ENCODE measurements around the gene SEC24D. TPM values are rescaled to one million over a fixed set of nuclear protein-coding genes. Genes with fewer than 3 reads are reported as not detected.

The SEC24D gene
- polyA plus RNA-seq, 4 donors, result 28.1 to 57.9 (median 46.5) TPM

- Histone ChIP-seq H3K27ac (ENCODE audit: low read depth in 1 of 3, low read length in 2 of 3) (no peak overlapping the region), H3K9me3 (ENCODE audit: control insufficient read depth in 2 of 2, insufficient read depth in 1 of 2, low read depth in 1 of 2, low read length in 1 of 2) (peaks cover 0 to 11% of the 10 kb centered on the region in 2 donors), H3K36me3 (ENCODE audit: control insufficient read depth in 3 of 3, insufficient read depth in 2 of 3, low read depth in 1 of 3, low read length in 3 of 3) (no peaks in the 10 kb centered on the region), H3K27me3 (ENCODE audit: control insufficient read depth in 3 of 3, insufficient read depth in 3 of 3, low read length in 3 of 3) (peaks cover 0 to 3% (median 0%) of the 10 kb centered on the region in 3 donors), H3K4me3 (ENCODE audit: low read depth in 1 of 3, low read length in 3 of 3) (no peak overlapping the region), H3K4me1 (ENCODE audit: control insufficient read depth in 3 of 3, insufficient read depth in 2 of 3, low read depth in 1 of 3, low read length in 2 of 3) (no peaks in the 10 kb centered on the region)
- WGBS, 3 donors, result 91 to 93% (median 92%) methylated on average over 6 of the region's 6 CpGs
- FAIRE-seq, result no peak
- DNase-seq, result no peak
These were observed 41.9 kb upstream of the SEC24D start for GRCh38 chr4:118877797-118878196.

- WGBS, 3 donors, result 87 to 91% (median 88%) methylated on average over 4 of the region's 4 CpGs
These were observed 36.3 kb upstream of the SEC24D start for GRCh38 chr4:118872181-118872580.

DNA sequence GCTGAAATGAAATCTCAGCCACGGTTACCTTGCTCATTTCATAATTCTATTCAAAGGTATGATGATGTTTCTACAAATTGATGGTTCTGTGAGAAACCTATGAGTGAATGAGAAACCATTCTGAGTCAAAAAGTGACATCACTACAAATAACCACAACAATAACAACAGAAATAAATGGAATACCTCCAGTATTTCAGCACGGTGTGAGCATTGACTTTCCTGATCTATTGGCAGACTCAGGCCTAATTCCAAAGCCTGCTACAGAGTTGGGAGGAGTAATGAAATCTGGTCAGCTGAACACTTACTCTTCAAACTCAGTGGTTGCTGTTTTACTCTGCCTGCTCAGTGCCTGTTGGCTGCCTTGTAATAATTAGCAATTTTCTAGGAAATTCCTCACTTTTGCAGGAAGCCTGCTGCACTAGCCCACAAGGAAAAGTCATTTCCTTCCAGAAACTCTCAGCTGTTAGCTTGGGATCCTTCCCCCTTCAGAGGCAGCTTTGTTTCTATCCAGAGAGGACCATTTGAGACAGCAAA lies 33.9 kb upstream of the SEC24D start:
- no peaks in the 10 kb centered on the region for H3K27me3 ChIP-seq (ENCODE audit: control insufficient read depth in 3 of 3, insufficient read depth in 3 of 3, low read length in 3 of 3)
- FAIRE-seq (no peak), DNase-seq (no peak)
- H3K27ac ChIP-seq (ENCODE audit: low read depth in 1 of 3, low read length in 2 of 3), result no peak overlapping the region
- no peaks in the 10 kb centered on the region for H3K36me3 ChIP-seq (ENCODE audit: control insufficient read depth in 3 of 3, insufficient read depth in 2 of 3, low read depth in 1 of 3, low read length in 3 of 3)
- H3K9me3 ChIP-seq (ENCODE audit: control insufficient read depth in 2 of 2, insufficient read depth in 1 of 2, low read depth in 1 of 2, low read length in 1 of 2), result no peaks in the 10 kb centered on the region
- H3K4me1 ChIP-seq (ENCODE audit: control insufficient read depth in 3 of 3, insufficient read depth in 2 of 3, low read depth in 1 of 3, low read length in 2 of 3), result no peaks in the 10 kb centered on the region
- 58 to 68% (median 64%) methylated on average over 2 of the region's 2 CpGs for WGBS, 3 donors
- no peak overlapping the region for H3K4me3 ChIP-seq (ENCODE audit: low read depth in 1 of 3, low read length in 3 of 3)

More at GRCh38 chr4:118872181-118872580, 36.3 kb upstream of the SEC24D start:
- no peaks in the 10 kb centered on the region for H3K4me1 ChIP-seq (ENCODE audit: control insufficient read depth in 3 of 3, insufficient read depth in 2 of 3, low read depth in 1 of 3, low read length in 2 of 3)
- no peak overlapping the region for H3K4me3 ChIP-seq (ENCODE audit: low read depth in 1 of 3, low read length in 3 of 3)
- no peaks in the 10 kb centered on the region for H3K36me3 ChIP-seq (ENCODE audit: control insufficient read depth in 3 of 3, insufficient read depth in 2 of 3, low read depth in 1 of 3, low read length in 3 of 3)
- no peak overlapping the region for H3K27ac ChIP-seq (ENCODE audit: low read depth in 1 of 3, low read length in 2 of 3)
- DNase-seq (no peak), FAIRE-seq (no peak)
- no peaks in the 10 kb centered on the region for H3K27me3 ChIP-seq (ENCODE audit: control insufficient read depth in 3 of 3, insufficient read depth in 3 of 3, low read length in 3 of 3)
- no peaks in the 10 kb centered on the region for H3K9me3 ChIP-seq (ENCODE audit: control insufficient read depth in 2 of 2, insufficient read depth in 1 of 2, low read depth in 1 of 2, low read length in 1 of 2)

- 82 to 93% (median 92%) methylated on average over 3 of the region's 3 CpGs for WGBS, 3 donors
- DNase-seq (no peak), FAIRE-seq (no peak)
- Histone ChIP-seq H3K4me1 (ENCODE audit: control insufficient read depth in 3 of 3, insufficient read depth in 2 of 3, low read depth in 1 of 3, low read length in 2 of 3) (no peaks in the 10 kb centered on the region), H3K4me3 (ENCODE audit: low read depth in 1 of 3, low read length in 3 of 3) (no peak overlapping the region), H3K27ac (ENCODE audit: low read depth in 1 of 3, low read length in 2 of 3) (no peak overlapping the region), H3K27me3 (ENCODE audit: control insufficient read depth in 3 of 3, insufficient read depth in 3 of 3, low read length in 3 of 3) (no peaks in the 10 kb centered on the region), H3K9me3 (ENCODE audit: control insufficient read depth in 2 of 2, insufficient read depth in 1 of 2, low read depth in 1 of 2, low read length in 1 of 2) (no peaks in the 10 kb centered on the region), H3K36me3 (ENCODE audit: control insufficient read depth in 3 of 3, insufficient read depth in 2 of 3, low read depth in 1 of 3, low read length in 3 of 3) (no peaks in the 10 kb centered on the region)
These were observed 31.6 kb upstream of the SEC24D start for GRCh38 chr4:118867311-118868067.

GRCh38 chr4:118866442-118866841 lies 30.5 kb upstream of the SEC24D start:
- WGBS, 3 donors, result 68 to 75% (median 69%) methylated on average over 1 of the region's 1 CpG
- DNase-seq (no peak), FAIRE-seq (no peak)
- H3K4me1 ChIP-seq (ENCODE audit: control insufficient read depth in 3 of 3, insufficient read depth in 2 of 3, low read depth in 1 of 3, low read length in 2 of 3), result no peaks in the 10 kb centered on the region
- no peak overlapping the region for H3K4me3 ChIP-seq (ENCODE audit: low read depth in 1 of 3, low read length in 3 of 3)
- H3K9me3 ChIP-seq (ENCODE audit: control insufficient read depth in 2 of 2, insufficient read depth in 1 of 2, low read depth in 1 of 2, low read length in 1 of 2), result no peaks in the 10 kb centered on the region
- H3K27ac ChIP-seq (ENCODE audit: low read depth in 1 of 3, low read length in 2 of 3), result no peak overlapping the region
- H3K36me3 ChIP-seq (ENCODE audit: control insufficient read depth in 3 of 3, insufficient read depth in 2 of 3, low read depth in 1 of 3, low read length in 3 of 3), result no peaks in the 10 kb centered on the region
- no peaks in the 10 kb centered on the region for H3K27me3 ChIP-seq (ENCODE audit: control insufficient read depth in 3 of 3, insufficient read depth in 3 of 3, low read length in 3 of 3)

DNA sequence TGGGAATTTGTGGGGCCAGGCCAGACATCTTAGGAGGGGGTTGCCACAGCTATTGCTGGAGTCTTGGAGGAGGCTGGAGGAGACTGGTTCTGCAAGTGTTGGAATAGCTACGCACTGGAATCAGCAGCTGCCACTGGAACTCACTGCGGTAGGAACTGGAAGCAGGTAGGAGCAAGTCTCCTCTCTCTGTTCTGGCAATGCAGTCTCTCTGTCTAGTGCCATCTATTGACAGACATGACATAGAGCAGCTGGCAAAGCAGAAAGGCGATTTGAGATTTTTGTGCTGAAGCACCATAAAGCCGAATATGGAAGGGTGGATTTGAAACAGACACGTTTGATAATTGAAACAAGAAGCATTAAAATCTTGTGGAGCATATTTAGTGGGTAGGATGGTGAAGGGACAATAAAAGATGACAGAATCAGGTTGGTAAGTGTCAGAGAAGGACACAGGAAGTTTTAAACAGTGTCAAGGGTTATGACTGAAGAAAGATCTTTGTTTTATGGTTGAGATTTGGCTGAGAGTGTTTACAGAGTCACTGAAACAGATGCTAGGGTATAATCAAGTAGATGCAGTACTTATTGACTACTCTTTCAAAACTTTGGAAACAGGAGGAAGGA lies 29.3 kb upstream of the SEC24D start:
- H3K4me3 ChIP-seq (ENCODE audit: low read depth in 1 of 3, low read length in 3 of 3), result no peak overlapping the region
- H3K27me3 ChIP-seq (ENCODE audit: control insufficient read depth in 3 of 3, insufficient read depth in 3 of 3, low read length in 3 of 3), result no peaks in the 10 kb centered on the region
- FAIRE-seq (no peak), DNase-seq (peak; percentile 56 to 70)
- H3K4me1 ChIP-seq (ENCODE audit: control insufficient read depth in 3 of 3, insufficient read depth in 2 of 3, low read depth in 1 of 3, low read length in 2 of 3), result no peaks in the 10 kb centered on the region
- WGBS, 3 donors, result 6 to 24% (median 7%) methylated on average over 5 of the region's 5 CpGs
- H3K27ac ChIP-seq (ENCODE audit: low read depth in 1 of 3, low read length in 2 of 3), result no peak overlapping the region
- no peaks in the 10 kb centered on the region for H3K36me3 ChIP-seq (ENCODE audit: control insufficient read depth in 3 of 3, insufficient read depth in 2 of 3, low read depth in 1 of 3, low read length in 3 of 3)
- no peaks in the 10 kb centered on the region for H3K9me3 ChIP-seq (ENCODE audit: control insufficient read depth in 2 of 2, insufficient read depth in 1 of 2, low read depth in 1 of 2, low read length in 1 of 2)

DNA sequence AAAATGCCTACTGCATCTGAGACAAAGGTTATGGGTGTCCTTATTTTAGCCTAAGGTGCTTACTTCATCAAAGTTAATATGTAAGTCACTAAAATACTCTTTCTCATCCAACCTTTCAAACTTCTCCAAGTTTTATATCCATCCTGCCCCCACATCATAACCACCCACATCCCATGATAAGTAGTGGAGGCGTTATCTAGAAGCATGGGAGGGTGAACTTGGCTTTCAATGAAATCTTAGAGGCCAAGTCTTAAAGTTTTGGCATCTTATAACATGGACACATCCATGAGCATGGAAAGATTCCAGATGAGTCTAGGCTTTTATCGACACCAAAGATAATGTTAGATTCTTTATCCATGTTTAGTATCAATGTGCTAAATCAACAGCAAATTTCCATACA lies 22.9 kb upstream of the SEC24D start:
- no peaks in the 10 kb centered on the region for H3K4me1 ChIP-seq (ENCODE audit: control insufficient read depth in 3 of 3, insufficient read depth in 2 of 3, low read depth in 1 of 3, low read length in 2 of 3)
- H3K36me3 ChIP-seq (ENCODE audit: control insufficient read depth in 3 of 3, insufficient read depth in 2 of 3, low read depth in 1 of 3, low read length in 3 of 3), result no peaks in the 10 kb centered on the region
- WGBS, 3 donors, result 85 to 96% (median 95%) methylated on average over 2 of the region's 2 CpGs
- DNase-seq (no peak), FAIRE-seq (no peak)
- no peak overlapping the region for H3K27ac ChIP-seq (ENCODE audit: low read depth in 1 of 3, low read length in 2 of 3)
- no peaks in the 10 kb centered on the region for H3K27me3 ChIP-seq (ENCODE audit: control insufficient read depth in 3 of 3, insufficient read depth in 3 of 3, low read length in 3 of 3)
- no peak overlapping the region for H3K4me3 ChIP-seq (ENCODE audit: low read depth in 1 of 3, low read length in 3 of 3)
- no peaks in the 10 kb centered on the region for H3K9me3 ChIP-seq (ENCODE audit: control insufficient read depth in 2 of 2, insufficient read depth in 1 of 2, low read depth in 1 of 2, low read length in 1 of 2)

DNA sequence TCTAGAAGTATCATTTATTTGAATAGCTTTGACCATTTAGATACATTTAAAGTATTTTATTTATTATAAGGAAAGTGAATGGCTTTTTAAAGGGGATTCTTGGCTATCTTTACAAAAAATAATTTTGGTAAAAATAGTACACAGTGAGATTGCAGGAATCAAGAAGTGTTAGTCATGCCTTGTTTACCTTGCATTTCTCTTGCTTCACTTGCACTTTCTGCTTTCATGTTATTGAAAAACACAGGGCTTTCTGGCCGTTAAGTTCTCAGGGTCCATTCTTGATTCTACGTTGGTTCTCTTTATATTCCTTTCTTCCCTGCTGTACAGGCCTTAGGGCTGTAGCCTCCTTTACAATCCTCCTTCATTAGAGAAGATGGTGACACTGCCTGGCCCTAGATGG lies 21.8 kb upstream of the SEC24D start:
- Histone ChIP-seq H3K27me3 (ENCODE audit: control insufficient read depth in 3 of 3, insufficient read depth in 3 of 3, low read length in 3 of 3) (no peaks in the 10 kb centered on the region), H3K36me3 (ENCODE audit: control insufficient read depth in 3 of 3, insufficient read depth in 2 of 3, low read depth in 1 of 3, low read length in 3 of 3) (no peaks in the 10 kb centered on the region), H3K9me3 (ENCODE audit: control insufficient read depth in 2 of 2, insufficient read depth in 1 of 2, low read depth in 1 of 2, low read length in 1 of 2) (no peaks in the 10 kb centered on the region), H3K4me3 (ENCODE audit: low read depth in 1 of 3, low read length in 3 of 3) (no peak overlapping the region), H3K4me1 (ENCODE audit: control insufficient read depth in 3 of 3, insufficient read depth in 2 of 3, low read depth in 1 of 3, low read length in 2 of 3) (no peaks in the 10 kb centered on the region), H3K27ac (ENCODE audit: low read depth in 1 of 3, low read length in 2 of 3) (no peak overlapping the region)
- FAIRE-seq (no peak), DNase-seq (no peak)
- WGBS, 3 donors, result 78 to 86% (median 84%) methylated on average over 2 of the region's 2 CpGs
